GM18498 (cell line): ENCODE results near the gene BRINP2.

ENCODE experiments used
- ATAC-seq: cut with Tn5 transposase; IDR thresholded peaks from one replicate; pipeline ENCODE4 v1.9.1; 2021; ENCODE audit warnings: mild to moderate bottlenecking, moderate library complexity; ENCODE audit not compliant: unreplicated experiment

BRINP2 gene

GRCh38 chr1:177170756-177171535, at the start of gene BRINP2:
Gene BRINP2, plus strand, starts transcription at chr1:177170958. Its CDS starts 58,919 bp downstream, at chr1:177229877.
- peak; percentile 94 for ATAC-seq

GRCh38 chr1:177122461-177123251, 48.1 kb upstream of the BRINP2 start:
- no peak for ATAC-seq

- ATAC-seq = no peak
These were observed 46.0 kb upstream of the BRINP2 start for GRCh38 chr1:177124577-177125278.

- no peak for ATAC-seq
These were observed 44.5 kb upstream of the BRINP2 start for GRCh38 chr1:177126267-177126666.

GRCh38 chr1:177128665-177129281, 42.0 kb upstream of the BRINP2 start:
- ATAC-seq = no peak

GRCh38 chr1:177130451-177130945, 40.3 kb upstream of the BRINP2 start:
- no peak for ATAC-seq

GRCh38 chr1:177131723-177132122, 39.0 kb upstream of the BRINP2 start:
- no peak for ATAC-seq

GRCh38 chr1:177132141-177132540, 38.6 kb upstream of the BRINP2 start:
- ATAC-seq = no peak

- no peak for ATAC-seq
These were observed 36.7 kb upstream of the BRINP2 start for GRCh38 chr1:177133977-177134538.

GRCh38 chr1:177135250-177135649, 35.5 kb upstream of the BRINP2 start:
- no peak for ATAC-seq

- no peak for ATAC-seq
These were observed 32.9 kb upstream of the BRINP2 start for GRCh38 chr1:177137814-177138213.

- ATAC-seq = no peak
These were observed 32.4 kb upstream of the BRINP2 start for GRCh38 chr1:177138347-177138746.

- ATAC-seq = no peak
These were observed 28.7 kb upstream of the BRINP2 start for GRCh38 chr1:177142010-177142409.

- no peak for ATAC-seq
These were observed 27.9 kb upstream of the BRINP2 start for GRCh38 chr1:177142791-177143271.

- ATAC-seq = no peak
These were observed 25.4 kb upstream of the BRINP2 start for GRCh38 chr1:177145106-177146070.

GRCh38 chr1:177146499-177146898, 24.3 kb upstream of the BRINP2 start:
- no peak for ATAC-seq

GRCh38 chr1:177162243-177162642, 8.5 kb upstream of the BRINP2 start:
- no peak for ATAC-seq

GRCh38 chr1:177163844-177164379, 6.8 kb upstream of the BRINP2 start:
- no peak for ATAC-seq
